Measurements from ENCODE around the gene P3H1.

Gene P3H1

GRCh38 chr1:42698081-42698813 is 68.6 kb downstream of the P3H1 start:
- CTCF ChIA-PET: no interaction called here
- POLR2A ChIA-PET: interaction anchor here (0.8 to 0.9 kb wide), 2 partner anchors 40 to 68 kb away, joined by 3 read pairs; partner anchors contain the start of genes C1orf50, P3H1 and PPIH

More at GRCh38 chr1:42698081-42698813, 68.6 kb downstream of the P3H1 start:
- no peak for DNase-seq (ENCODE audit: extremely low spot score)
- no peak for TF ChIP-seq ELF4 (IDR thresholded peaks at IDR 0.05)

Measured in HEK293T (cell line).